22Rv1 (cell line): Measurements from ENCODE around the gene EGR1.
"Not testable (repeated sequence)": the region's sequence is repeated elsewhere in the genome, so short reads cannot be mapped to it uniquely, and the experiment has no call there.

Experiments
- CTCF ChIP-seq: fragments of 450-650 bp; IDR thresholded peaks from 2 replicates; pipeline ENCODE4 v1.5.1; 2017; ENCODE audit warnings: mild to moderate bottlenecking
- ZFX ChIP-seq: fragments of 450-650 bp; IDR thresholded peaks from 2 replicates; pipeline ENCODE4 v1.6.1; 2017; ENCODE audit warnings: antibody characterized with exemption, borderline replicate concordance

DNA sequence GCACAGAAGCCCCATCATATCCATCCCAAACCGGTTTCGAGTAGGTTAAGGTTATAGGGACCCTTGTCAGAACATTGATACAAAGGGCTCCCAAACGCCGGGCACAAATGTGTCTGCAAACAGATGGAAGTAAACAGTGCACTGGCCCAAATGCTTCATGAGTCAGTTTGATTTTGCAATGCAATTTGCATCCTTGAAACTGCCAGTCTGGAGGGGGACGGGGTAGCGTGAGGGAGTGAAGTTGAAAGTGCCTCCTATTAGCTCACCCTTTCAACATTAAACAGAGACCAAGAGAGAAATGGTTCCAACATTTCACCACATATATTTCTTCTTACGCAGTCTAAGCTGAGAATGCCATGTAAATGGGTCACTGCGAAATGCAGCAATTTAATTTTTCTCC, 42.2 kb downstream of the EGR1 start:
- TF ChIP-seq CTCF, ZFX: not testable (repeated sequence)
